ENCODE measurements around the gene MCIDAS. TPM values are rescaled to one million over a fixed set of nuclear protein-coding genes. Genes with fewer than 3 reads are reported as not detected.
A peak's percentile ranks its signal among the peaks of the same experiment; 100 is the strongest.

MCIDAS gene
- total and polyA plus RNA-seq, 2 of the 4 experiments (the other 2 are of a cell fraction) = not detected

DNA sequence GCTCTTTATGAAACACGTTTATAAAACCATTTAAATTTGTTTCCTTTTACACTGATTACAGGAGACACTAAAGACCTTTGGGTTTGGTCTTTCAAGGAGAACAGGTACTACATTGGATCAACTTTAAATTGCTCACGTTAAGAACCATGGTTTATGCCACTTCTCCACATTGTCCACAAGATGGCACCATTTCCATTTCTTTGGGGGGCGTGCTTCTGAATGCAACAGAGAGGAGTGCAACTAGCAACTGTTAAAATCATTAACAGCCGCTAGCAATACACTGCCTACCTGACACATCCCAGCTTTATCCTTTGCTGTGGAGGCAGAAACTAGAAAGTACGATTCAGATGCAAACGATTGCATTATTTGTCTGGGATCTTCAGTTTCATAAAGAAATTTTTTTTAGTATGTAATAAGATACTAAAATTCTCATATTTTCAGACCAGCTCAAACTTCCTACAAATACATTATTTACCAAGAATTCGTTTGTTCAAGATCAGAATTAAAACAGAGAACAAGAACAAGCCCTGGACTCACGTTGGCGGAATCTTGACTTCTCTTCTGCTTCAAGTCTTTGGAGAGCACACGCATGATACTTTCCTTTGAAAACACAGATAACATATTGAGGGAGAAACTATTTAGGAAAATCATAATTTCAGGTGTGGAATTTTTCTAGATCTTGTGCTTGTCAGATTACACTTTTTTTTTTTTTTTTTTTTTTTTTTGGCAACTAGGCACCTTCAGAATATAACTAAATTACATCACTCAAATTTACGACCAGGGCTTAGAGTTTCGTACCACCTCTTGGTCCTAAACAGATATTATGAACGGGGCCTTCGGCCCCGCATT lies 54.8 kb downstream of the MCIDAS start (continued):
- TF ChIP-seq, protein P1, sequence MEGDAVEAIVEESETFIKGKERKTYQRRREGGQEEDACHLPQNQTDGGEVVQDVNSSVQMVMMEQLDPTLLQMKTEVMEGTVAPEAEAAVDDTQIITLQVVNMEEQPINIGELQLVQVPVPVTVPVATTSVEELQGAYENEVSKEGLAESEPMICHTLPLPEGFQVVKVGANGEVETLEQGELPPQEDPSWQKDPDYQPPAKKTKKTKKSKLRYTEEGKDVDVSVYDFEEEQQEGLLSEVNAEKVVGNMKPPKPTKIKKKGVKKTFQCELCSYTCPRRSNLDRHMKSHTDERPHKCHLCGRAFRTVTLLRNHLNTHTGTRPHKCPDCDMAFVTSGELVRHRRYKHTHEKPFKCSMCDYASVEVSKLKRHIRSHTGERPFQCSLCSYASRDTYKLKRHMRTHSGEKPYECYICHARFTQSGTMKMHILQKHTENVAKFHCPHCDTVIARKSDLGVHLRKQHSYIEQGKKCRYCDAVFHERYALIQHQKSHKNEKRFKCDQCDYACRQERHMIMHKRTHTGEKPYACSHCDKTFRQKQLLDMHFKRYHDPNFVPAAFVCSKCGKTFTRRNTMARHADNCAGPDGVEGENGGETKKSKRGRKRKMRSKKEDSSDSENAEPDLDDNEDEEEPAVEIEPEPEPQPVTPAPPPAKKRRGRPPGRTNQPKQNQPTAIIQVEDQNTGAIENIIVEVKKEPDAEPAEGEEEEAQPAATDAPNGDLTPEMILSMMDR (conservative IDR thresholded peaks at IDR 0.05; ENCODE audit: low read depth, low read length) = peak; percentile 88
- no peak for TF ChIP-seq FOS (IDR thresholded peaks at IDR 0.05; ENCODE audit: low read depth, low read length)
- no peak for TF ChIP-seq ELK1 (IDR thresholded peaks at IDR 0.05; ENCODE audit: borderline replicate concordance, low read depth, low read length)

Measured in IMR-90 (cell line).